Progenitor cell of endocrine pancreas (in vitro differentiated cells): ENCODE data around the gene PRPF6. TPM values are rescaled to one million over a fixed set of nuclear protein-coding genes. Genes with fewer than 3 reads are reported as not detected.

ENCODE experiments used
- DNase-seq: peaks from one replicate; pipeline ENCODE4 v3.0.0; 2021; ENCODE audit warnings: low spot score; ENCODE audit not compliant: unreplicated experiment
- H3K27ac Mint-ChIP-seq: 2 replicates; pipeline ENCODE4 v1.8.0; 2021; ENCODE audit warnings: mild to moderate bottlenecking, moderate library complexity, mixed read lengths
- H3K27me3 Mint-ChIP-seq: 2 replicates; pipeline ENCODE4 v1.8.0; 2021; ENCODE audit warnings: mixed read lengths
- H3K36me3 Mint-ChIP-seq: 2 replicates; pipeline ENCODE4 v1.8.0; 2022; ENCODE audit warnings: mixed read lengths; ENCODE audit not compliant: insufficient read depth
- H3K4me1 Mint-ChIP-seq: 2 replicates; pipeline ENCODE4 v1.8.0; 2021; ENCODE audit warnings: low read depth, mixed read lengths
- H3K4me3 Mint-ChIP-seq: 2 replicates; pipeline ENCODE4 v1.8.0; 2021; ENCODE audit warnings: low read depth, mild to moderate bottlenecking, moderate library complexity, mixed read lengths
- H3K9me3 Mint-ChIP-seq: 2 replicates; pipeline ENCODE4 v1.8.0; 2021; ENCODE audit warnings: low read depth, mixed read lengths
- total RNA-seq: library from RNA; stranded (reverse); gene quantifications from 2 replicates; pipeline ENCODE4 v1.2.1, GENCODE V29; 2021
- TF ChIP-seq, protein P1 (sequence below): fragments of 200-600 bp; sonication (generic); IDR thresholded peaks from one replicate; pipeline ENCODE4 v1.5.0; 2021; ENCODE audit warnings: antibody characterized with exemption, mild to moderate bottlenecking; ENCODE audit not compliant: unreplicated experiment

The PRPF6 gene
- total RNA-seq, 1 donor from 2014 or later = 76.4 TPM

DNA sequence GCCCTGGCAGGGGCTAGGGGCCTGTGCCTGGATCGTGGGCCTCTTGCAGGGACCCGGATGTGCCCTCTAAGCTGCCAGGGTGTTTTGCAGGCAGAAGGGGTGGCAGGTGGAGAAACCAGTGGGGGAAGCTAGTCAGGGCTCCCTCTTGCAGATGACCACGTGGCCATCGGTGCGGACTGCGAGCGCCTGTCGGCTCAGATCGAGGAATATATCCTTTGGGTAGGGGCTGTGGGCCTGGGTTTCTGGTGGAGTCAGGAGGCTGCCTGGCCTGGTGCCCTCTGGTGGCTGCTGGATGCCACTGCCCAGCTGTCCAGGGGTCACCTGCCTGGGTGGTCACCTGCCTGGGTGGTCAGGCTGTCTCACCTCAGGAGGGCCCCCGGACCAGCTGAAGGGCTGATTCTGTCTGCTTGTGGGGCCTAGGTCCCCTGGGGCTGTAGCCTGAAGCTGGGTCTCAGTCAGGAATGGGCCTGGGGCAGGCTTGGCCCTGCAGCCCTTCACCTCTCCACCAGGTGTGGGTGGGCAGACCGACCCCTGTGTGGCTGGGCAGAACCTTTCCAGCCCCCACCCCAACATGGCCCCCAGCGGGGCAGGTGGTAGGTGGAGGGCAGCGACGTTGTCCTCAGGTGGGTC lies 88.8 kb downstream of the PRPF6 start:
- TF ChIP-seq, protein P1, sequence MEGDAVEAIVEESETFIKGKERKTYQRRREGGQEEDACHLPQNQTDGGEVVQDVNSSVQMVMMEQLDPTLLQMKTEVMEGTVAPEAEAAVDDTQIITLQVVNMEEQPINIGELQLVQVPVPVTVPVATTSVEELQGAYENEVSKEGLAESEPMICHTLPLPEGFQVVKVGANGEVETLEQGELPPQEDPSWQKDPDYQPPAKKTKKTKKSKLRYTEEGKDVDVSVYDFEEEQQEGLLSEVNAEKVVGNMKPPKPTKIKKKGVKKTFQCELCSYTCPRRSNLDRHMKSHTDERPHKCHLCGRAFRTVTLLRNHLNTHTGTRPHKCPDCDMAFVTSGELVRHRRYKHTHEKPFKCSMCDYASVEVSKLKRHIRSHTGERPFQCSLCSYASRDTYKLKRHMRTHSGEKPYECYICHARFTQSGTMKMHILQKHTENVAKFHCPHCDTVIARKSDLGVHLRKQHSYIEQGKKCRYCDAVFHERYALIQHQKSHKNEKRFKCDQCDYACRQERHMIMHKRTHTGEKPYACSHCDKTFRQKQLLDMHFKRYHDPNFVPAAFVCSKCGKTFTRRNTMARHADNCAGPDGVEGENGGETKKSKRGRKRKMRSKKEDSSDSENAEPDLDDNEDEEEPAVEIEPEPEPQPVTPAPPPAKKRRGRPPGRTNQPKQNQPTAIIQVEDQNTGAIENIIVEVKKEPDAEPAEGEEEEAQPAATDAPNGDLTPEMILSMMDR = peak; percentile 89
- H3K4me1 Mint-ChIP-seq = peaks cover 2% of the 10 kb centered on the region
- H3K27me3 Mint-ChIP-seq = no peaks in the 10 kb centered on the region
- no peak overlapping the region for H3K27ac Mint-ChIP-seq
- H3K36me3 Mint-ChIP-seq = no peaks in the 10 kb centered on the region
- DNase-seq = peak; percentile 66
- H3K9me3 Mint-ChIP-seq = no peaks in the 10 kb centered on the region
- H3K4me3 Mint-ChIP-seq = no peak overlapping the region

DNA sequence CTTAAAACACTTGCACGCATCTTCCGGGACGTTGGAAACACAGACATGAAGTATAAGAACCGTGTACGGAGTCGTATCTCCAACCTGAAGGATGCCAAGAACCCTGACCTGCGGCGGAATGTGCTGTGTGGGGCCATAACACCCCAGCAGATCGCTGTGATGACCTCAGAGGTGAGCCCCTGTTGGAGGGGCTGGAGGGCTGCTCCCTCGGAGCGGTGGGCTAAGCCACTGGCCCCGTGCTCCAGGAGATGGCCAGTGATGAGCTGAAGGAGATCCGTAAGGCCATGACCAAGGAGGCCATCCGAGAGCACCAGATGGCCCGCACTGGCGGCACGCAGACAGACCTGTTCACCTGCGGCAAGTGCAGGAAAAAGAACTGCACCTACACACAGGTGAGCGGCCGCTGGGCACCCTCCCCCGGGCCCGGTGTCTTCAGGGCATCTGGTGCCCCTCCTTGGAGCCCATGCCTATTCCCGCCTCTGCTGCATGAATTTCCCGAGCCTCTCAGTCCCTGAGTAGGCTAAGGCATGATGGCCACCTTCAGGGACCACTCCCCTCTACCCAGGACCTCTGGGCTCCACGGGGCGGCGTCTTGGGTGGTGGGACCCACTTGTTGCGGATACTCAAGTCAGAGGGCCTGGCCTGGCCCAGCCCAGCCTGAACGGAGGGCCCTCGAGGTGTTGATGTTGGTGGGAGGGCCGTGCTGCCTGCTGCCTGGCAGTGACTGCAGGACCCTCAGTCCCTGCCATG lies 89.5 kb downstream of the PRPF6 start:
- TF ChIP-seq, protein P1 = no peak
- Mint-ChIP-seq H3K4me1 (no peaks in the 10 kb centered on the region), H3K9me3 (no peaks in the 10 kb centered on the region), H3K27me3 (no peaks in the 10 kb centered on the region), H3K4me3 (no peak overlapping the region), H3K36me3 (no peaks in the 10 kb centered on the region), H3K27ac (no peak overlapping the region)
- no peak for DNase-seq

DNA sequence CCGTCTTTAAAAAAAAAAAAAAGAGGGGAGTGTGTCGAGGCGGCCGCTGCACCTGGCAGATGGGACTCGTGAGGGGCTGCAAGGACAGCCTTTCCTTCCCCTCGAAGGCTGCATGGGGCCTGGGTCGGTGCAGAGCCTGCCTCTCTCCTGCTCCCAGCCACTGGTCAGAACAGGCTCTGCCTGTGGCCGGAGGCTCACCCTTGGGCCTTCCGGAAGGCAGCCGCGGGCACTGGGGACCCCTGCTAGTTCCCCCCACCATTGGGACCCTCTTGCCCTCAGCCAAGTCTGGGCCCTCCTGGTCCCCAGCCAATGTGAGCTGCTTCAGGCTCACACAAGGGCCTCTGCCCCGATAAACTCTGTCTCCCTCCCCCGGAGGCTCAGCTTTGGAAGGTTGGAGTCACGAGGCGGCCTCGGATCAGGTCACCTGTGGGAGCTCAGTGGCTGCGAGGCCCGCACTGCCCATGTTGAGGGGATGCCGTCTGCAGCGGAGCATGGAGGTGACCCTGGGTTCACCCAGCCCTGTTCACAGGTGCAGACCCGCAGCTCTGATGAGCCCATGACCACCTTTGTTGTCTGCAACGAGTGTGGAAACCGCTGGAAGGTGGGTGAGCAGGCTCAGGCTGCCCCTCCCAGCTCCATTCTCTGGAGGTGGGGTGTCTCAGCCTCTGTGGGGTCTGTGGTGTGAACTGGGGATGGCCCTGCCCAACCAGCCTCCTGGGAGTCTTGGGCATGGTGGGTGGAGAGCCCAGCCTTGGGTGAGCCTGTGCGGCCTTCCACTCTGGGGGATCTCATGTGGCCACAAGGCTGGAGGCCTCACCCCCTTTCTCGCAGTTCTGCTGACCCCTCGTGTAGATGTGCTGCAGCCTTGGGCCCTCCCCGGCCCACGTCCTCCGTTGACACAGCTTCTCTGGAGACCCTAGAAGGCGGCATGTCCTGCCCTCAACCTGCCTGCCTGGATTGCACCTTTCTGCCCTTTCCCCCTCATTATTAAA lies 90.7 kb downstream of the PRPF6 start:
- Mint-ChIP-seq H3K36me3 (no peaks in the 10 kb centered on the region), H3K27me3 (no peaks in the 10 kb centered on the region), H3K4me1 (no peaks in the 10 kb centered on the region), H3K27ac (no peak overlapping the region), H3K4me3 (no peak overlapping the region), H3K9me3 (no peaks in the 10 kb centered on the region)
- TF ChIP-seq, protein P1 = no peak
- DNase-seq = no peak

DNA sequence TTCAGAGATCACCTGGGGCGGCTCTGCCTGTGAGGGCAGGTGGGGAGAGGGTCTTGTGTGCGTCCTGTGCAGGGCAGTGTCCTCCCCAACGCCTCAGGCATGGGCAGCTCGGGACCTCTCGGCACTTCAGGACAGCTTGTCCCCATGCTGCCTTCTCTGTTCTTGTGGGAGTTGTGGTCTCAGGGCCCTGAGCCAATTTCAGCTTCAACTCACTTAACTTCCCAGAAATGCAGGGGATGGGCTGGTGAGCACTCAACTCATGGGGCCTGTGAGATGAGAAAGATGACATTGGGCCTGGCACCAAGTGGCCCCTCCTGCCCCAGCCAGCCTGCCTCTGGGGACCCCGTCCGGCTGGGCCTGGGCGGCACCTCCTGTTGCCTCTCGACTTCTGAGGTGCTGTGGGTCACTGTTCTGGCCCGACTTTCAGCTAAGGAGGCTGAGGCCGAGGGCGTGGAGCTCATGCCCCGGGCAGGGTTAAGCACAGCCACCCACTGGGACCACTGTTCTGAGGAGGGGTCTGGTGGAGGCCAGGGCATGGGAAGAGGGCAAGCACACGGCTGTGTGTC lies 91.6 kb downstream of the PRPF6 start:
- Mint-ChIP-seq H3K4me3 (no peak overlapping the region), H3K36me3 (no peaks in the 10 kb centered on the region), H3K27ac (no peak overlapping the region), H3K4me1 (no peaks in the 10 kb centered on the region), H3K9me3 (no peaks in the 10 kb centered on the region), H3K27me3 (no peaks in the 10 kb centered on the region)
- TF ChIP-seq, protein P1 = no peak
- no peak for DNase-seq
